HepG2 (cell line): ENCODE data around the gene MAP1LC3A. TPM values are rescaled to one million over a fixed set of nuclear protein-coding genes. Genes with fewer than 3 reads are reported as not detected.
A peak's percentile ranks its signal among the peaks of the same experiment; 100 is the strongest.

Source experiments
- ASH2L ChIP-seq: fragments of 300-600, 200-600 bp; sonication (generic); IDR thresholded peaks from 2 replicates; pipeline ENCODE4 v1.7.0; 2017; ENCODE audit warnings: low read depth, mild to moderate bottlenecking, moderate library complexity, mixed read lengths, low read length; ENCODE audit not compliant: insufficient read length
- MXI1 ChIP-seq: IDR thresholded peaks from 3 replicates; pipeline ENCODE4 v1.6.1; 2012; ENCODE audit warnings: low read depth, low read length, inconsistent platforms, borderline replicate concordance
- NONO ChIP-seq, 2 experiments: fragments of 450-650 bp in 1 of 2; sonication (generic) in 1 of 2; formaldehyde crosslinking in 1 of 2; IDR thresholded peaks in 1 of 2; conservative IDR thresholded peaks in 1 of 2; 2 replicates each; pipeline versions ENCODE4 v1.6.1 to v1.8.0; 2017 to 2022; ENCODE audit warnings: mild to moderate bottlenecking in 1 of 2, missing genetic modification reagents in 1 of 2, moderate library complexity in 1 of 2
- NR1H2 ChIP-seq: sonication (generic); formaldehyde crosslinking; IDR thresholded peaks from 2 replicates; pipeline ENCODE4 v1.8.1; 2022; ENCODE audit warnings: low read depth, missing genetic modification reagents, borderline replicate concordance
- PITX1 ChIP-seq: sonication (generic); formaldehyde crosslinking; IDR thresholded peaks from 2 replicates; pipeline ENCODE4 v1.5.1; 2020; ENCODE audit warnings: mild to moderate bottlenecking, missing genetic modification reagents
- SMAD1 ChIP-seq: sonication (generic); formaldehyde crosslinking; IDR thresholded peaks from 2 replicates; pipeline ENCODE4 v1.4.0; 2020; ENCODE audit warnings: missing genetic modification reagents, low read depth, mild to moderate bottlenecking, borderline replicate concordance
- ZNF317 ChIP-seq: sonication (generic); formaldehyde crosslinking; IDR thresholded peaks from 2 replicates; pipeline ENCODE4 v1.5.0; 2020; ENCODE audit warnings: mild to moderate bottlenecking, missing genetic modification reagents
- ZNF441 ChIP-seq: sonication (generic); formaldehyde crosslinking; IDR thresholded peaks from 2 replicates; pipeline ENCODE4 v1.7.0; 2021; ENCODE audit warnings: missing genetic modification reagents, borderline replicate concordance
- ZNF572 ChIP-seq: sonication (generic); formaldehyde crosslinking; IDR thresholded peaks from 2 replicates; pipeline ENCODE4 v1.5.1; 2020; ENCODE audit warnings: mild to moderate bottlenecking, missing genetic modification reagents
- ZNF777 ChIP-seq: sonication (generic); formaldehyde crosslinking; IDR thresholded peaks from 2 replicates; pipeline ENCODE4 v1.4.0; 2020; ENCODE audit warnings: missing genetic modification reagents
- polyA plus RNA-seq, 8 experiments: library from polyadenylated mRNA; depleted of rRNA in 3 of 8; stranded (reverse) in 7 of 8; unstranded in 1 of 8; fragments of >200 nt; fragmentation: Illumina TruSeq in 4 of 8; extraction: Trizol in 4 of 8; gene quantifications; 2 replicates each; pipeline versions ENCODE4 v1.2.1 to v1.2.3, GENCODE V29; 2011 to 2016; ENCODE audit warnings: low read depth in 4 of 8, missing spikeins in 1 of 8, mixed read lengths in 1 of 8; ENCODE audit not compliant: insufficient read depth in 1 of 8
- total RNA-seq, 5 experiments: library from RNA; depleted of rRNA; stranded (reverse); fragments of >200 nt; fragmentation: Illumina TruSeq; extraction: Trizol; gene quantifications; 2 replicates each; pipeline ENCODE4 v1.2.3, GENCODE V29; 2016; ENCODE audit warnings: low read depth in 1 of 5
- TF ChIP-seq, protein P1 (sequence below): sonication (generic); formaldehyde crosslinking; IDR thresholded peaks from 2 replicates; pipeline ENCODE4 v1.4.0; 2020; ENCODE audit warnings: missing genetic modification reagents
- TF ChIP-seq, protein P2 (sequence below): sonication (generic); formaldehyde crosslinking; IDR thresholded peaks from 2 replicates; pipeline ENCODE4 v1.5.0; 2020; ENCODE audit warnings: missing genetic modification reagents
- TF ChIP-seq, protein P3 (sequence below): IDR thresholded peaks from 2 replicates; pipeline ENCODE4 v1.6.1; 2018; ENCODE audit warnings: missing genetic modification reagents, mild to moderate bottlenecking, missing compliant biosample characterization
- TF ChIP-seq, protein P4 (sequence below): IDR thresholded peaks from 2 replicates; pipeline ENCODE4 v1.6.1; 2016; ENCODE audit warnings: missing genetic modification reagents, missing compliant biosample characterization
- TF ChIP-seq, protein P5 (sequence below): sonication (generic); formaldehyde crosslinking; IDR thresholded peaks from 2 replicates; pipeline ENCODE4 v1.4.0; 2020; ENCODE audit warnings: missing genetic modification reagents
- TF ChIP-seq, protein P6 (sequence below): IDR thresholded peaks from 2 replicates; pipeline ENCODE4 v1.6.1; 2012; ENCODE audit warnings: low read depth, low read length, improper control_type of control experiment

The MAP1LC3A gene
- total and polyA plus RNA-seq, 2 of the 13 experiments (the other 11 are each of a cell fraction or from before 2014, with no cell fraction given), result not detected

DNA sequence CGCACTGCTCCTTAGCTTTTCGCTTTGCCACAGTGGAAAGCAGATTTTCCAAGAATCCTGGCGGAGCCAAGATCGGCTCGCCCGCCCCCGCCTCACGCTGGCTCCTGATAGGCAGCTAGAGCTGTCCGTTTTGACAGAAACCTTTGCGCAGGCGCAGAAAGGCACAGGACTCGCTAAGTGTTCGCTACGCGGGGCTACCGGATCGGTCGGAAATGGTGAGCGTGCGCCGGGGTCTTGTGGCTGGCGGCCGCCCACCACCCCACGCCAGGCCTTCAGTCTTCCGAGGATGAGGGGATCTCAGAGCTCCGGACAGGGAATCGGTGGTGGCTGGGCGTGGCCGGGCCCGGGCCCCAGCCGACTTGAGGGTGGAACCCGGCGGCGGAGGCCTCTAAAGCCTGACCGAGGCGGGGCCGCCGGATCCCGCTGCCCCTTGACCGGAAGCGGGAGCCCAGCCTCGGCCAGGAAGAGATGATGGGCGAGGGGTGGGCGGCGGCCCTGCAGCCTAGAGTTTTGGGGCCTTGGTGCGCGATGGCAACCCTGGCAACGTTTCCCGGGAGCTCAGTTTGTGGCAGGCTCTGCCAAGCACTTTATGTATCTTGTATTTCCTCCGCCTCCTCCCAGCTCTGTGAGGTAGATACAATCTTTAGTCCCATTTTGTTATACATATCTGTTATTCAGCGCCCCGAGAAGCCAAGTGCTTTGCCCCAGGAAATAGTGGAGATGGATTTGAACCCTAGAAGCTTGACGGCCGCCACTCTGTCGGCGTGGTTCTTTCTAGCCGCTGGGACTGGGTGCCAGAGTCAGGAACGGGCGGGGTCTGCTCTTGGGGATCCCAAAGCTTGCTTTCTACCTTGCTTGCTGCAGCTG, 42.0 kb upstream of the MAP1LC3A start, which contains the start of gene DYNLRB1 (continued):
- TF ChIP-seq, protein P1, sequence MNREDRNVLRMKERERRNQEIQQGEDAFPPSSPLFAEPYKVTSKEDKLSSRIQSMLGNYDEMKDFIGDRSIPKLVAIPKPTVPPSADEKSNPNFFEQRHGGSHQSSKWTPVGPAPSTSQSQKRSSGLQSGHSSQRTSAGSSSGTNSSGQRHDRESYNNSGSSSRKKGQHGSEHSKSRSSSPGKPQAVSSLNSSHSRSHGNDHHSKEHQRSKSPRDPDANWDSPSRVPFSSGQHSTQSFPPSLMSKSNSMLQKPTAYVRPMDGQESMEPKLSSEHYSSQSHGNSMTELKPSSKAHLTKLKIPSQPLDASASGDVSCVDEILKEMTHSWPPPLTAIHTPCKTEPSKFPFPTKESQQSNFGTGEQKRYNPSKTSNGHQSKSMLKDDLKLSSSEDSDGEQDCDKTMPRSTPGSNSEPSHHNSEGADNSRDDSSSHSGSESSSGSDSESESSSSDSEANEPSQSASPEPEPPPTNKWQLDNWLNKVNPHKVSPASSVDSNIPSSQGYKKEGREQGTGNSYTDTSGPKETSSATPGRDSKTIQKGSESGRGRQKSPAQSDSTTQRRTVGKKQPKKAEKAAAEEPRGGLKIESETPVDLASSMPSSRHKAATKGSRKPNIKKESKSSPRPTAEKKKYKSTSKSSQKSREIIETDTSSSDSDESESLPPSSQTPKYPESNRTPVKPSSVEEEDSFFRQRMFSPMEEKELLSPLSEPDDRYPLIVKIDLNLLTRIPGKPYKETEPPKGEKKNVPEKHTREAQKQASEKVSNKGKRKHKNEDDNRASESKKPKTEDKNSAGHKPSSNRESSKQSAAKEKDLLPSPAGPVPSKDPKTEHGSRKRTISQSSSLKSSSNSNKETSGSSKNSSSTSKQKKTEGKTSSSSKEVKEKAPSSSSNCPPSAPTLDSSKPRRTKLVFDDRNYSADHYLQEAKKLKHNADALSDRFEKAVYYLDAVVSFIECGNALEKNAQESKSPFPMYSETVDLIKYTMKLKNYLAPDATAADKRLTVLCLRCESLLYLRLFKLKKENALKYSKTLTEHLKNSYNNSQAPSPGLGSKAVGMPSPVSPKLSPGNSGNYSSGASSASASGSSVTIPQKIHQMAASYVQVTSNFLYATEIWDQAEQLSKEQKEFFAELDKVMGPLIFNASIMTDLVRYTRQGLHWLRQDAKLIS (CRISPR knock-in tag), result no peak; the same call in 1 of the 2 replicates
- TF ChIP-seq, protein P2, sequence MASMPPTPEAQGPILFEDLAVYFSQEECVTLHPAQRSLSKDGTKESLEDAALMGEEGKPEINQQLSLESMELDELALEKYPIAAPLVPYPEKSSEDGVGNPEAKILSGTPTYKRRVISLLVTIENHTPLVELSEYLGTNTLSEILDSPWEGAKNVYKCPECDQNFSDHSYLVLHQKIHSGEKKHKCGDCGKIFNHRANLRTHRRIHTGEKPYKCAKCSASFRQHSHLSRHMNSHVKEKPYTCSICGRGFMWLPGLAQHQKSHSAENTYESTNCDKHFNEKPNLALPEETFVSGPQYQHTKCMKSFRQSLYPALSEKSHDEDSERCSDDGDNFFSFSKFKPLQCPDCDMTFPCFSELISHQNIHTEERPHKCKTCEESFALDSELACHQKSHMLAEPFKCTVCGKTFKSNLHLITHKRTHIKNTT (CRISPR knock-in tag), result no peak
- TF ChIP-seq ZNF317, result peak; percentile 86
- peak; percentile 93 for TF ChIP-seq PITX1 (CRISPR knock-in tag)
- TF ChIP-seq ZNF441 (CRISPR knock-in tag), result peak; percentile 80
- TF ChIP-seq, protein P3, sequence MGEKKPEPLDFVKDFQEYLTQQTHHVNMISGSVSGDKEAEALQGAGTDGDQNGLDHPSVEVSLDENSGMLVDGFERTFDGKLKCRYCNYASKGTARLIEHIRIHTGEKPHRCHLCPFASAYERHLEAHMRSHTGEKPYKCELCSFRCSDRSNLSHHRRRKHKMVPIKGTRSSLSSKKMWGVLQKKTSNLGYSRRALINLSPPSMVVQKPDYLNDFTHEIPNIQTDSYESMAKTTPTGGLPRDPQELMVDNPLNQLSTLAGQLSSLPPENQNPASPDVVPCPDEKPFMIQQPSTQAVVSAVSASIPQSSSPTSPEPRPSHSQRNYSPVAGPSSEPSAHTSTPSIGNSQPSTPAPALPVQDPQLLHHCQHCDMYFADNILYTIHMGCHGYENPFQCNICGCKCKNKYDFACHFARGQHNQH, result peak; percentile 98
- TF ChIP-seq, protein P4, sequence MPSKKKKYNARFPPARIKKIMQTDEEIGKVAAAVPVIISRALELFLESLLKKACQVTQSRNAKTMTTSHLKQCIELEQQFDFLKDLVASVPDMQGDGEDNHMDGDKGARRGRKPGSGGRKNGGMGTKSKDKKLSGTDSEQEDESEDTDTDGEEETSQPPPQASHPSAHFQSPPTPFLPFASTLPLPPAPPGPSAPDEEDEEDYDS (CRISPR knock-in tag), result peak; percentile 89
- peak; percentile 37; the same call in 1 of the 3 replicates for TF ChIP-seq MXI1
- TF ChIP-seq ASH2L, result peak; percentile 99
- TF ChIP-seq, protein P5, sequence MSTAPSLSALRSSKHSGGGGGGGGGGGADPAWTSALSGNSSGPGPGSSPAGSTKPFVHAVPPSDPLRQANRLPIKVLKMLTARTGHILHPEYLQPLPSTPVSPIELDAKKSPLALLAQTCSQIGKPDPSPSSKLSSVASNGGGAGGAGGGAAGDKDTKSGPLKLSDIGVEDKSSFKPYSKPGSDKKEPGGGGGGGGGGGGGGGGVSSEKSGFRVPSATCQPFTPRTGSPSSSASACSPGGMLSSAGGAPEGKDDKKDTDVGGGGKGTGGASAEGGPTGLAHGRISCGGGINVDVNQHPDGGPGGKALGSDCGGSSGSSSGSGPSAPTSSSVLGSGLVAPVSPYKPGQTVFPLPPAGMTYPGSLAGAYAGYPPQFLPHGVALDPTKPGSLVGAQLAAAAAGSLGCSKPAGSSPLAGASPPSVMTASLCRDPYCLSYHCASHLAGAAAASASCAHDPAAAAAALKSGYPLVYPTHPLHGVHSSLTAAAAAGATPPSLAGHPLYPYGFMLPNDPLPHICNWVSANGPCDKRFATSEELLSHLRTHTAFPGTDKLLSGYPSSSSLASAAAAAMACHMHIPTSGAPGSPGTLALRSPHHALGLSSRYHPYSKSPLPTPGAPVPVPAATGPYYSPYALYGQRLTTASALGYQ (CRISPR knock-in tag), result peak; percentile 73
- peak; percentile 56 for TF ChIP-seq ZNF777 (CRISPR knock-in tag)
- peak; percentile 88; the same call in 1 of the 2 replicates for TF ChIP-seq ZNF572 (CRISPR knock-in tag)
- peak; percentile 68; the same call in 1 of the 2 replicates for TF ChIP-seq NR1H2
- TF ChIP-seq, protein P6, sequence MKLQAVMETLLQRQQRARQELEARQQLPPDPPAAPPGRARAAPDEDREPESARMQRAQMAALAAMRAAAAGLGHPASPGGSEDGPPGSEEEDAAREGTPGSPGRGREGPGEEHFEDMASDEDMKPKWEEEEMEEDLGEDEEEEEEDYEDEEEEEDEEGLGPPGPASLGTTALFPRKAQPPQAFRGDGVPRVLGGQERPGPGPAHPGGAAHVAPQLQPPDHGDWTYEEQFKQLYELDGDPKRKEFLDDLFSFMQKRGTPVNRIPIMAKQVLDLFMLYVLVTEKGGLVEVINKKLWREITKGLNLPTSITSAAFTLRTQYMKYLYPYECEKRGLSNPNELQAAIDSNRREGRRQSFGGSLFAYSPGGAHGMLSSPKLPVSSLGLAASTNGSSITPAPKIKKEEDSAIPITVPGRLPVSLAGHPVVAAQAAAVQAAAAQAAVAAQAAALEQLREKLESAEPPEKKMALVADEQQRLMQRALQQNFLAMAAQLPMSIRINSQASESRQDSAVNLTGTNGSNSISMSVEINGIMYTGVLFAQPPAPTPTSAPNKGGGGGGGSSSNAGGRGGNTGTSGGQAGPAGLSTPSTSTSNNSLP, result peak; percentile 8; the same call in 1 of the 2 replicates
- no peak for TF ChIP-seq SMAD1 (CRISPR knock-in tag)
- TF ChIP-seq NONO (IDR thresholded peaks at IDR 0.05), result no peak
- peak; percentile 78 for TF ChIP-seq NONO (CRISPR knock-in tag; conservative IDR thresholded peaks at IDR 0.05)
